Measurements from ENCODE around the gene TSHZ3.

Gene TSHZ3

DNA sequence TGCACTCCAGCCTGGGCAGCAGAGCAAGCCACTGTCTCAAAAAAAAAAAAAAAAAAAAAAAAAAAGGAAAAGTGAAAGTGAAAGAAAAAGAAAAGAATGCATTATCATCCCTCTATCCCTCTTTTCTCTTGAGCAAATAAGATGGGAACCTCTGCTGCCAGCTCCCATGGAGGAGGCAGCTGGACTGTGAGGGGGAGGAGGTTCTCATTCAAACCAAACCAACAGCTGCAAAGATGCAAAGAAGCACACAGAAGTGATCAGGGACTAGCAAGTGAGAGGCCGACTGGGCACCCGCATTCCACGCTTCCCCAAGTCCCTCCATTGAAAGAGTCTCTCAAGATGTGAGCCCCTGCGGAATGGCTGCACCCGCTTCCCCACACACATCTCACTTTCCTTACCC is 63.5 kb downstream of the TSHZ3 start:
- DNase-seq = no peak

DNA sequence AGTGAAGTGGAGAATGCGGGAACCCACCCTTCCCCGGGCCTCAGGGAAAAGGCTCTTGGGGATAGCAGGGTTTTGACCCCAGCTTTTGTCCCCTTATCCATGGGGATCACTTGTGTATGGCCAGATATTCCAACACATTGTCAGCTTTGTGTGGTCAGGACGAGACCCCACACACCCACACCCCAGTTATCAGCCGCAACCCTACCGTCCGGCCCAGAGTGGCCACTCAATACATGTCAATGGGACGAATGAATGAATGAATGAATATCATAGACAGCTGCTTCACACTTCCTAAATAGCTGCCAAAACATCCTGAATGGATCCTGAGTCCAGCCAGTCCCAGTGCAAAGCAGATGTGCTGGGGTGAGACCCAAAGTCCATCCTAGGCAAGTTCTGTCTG is 64.6 kb downstream of the TSHZ3 start:
- no peak for DNase-seq

DNA sequence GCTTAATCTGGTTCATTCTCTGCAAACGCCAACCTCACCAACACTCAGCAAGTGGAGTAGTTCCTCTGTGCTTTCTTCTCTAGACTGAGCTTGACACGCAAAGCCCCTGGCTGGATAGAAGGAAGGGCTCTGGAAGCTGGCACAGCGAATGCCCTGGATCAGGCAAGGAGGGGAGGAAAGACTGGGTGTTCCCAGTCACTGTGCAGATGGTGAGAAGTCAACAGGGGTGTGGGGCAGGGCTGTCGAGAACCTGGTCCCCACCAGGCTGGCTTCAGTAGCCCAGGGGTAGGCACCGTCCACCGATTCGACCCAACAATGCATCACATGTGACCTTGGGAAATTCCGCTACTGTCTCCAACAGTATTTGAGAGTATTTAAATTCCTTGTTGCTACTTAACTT is 65.5 kb downstream of the TSHZ3 start:
- DNase-seq = no peak

DNA sequence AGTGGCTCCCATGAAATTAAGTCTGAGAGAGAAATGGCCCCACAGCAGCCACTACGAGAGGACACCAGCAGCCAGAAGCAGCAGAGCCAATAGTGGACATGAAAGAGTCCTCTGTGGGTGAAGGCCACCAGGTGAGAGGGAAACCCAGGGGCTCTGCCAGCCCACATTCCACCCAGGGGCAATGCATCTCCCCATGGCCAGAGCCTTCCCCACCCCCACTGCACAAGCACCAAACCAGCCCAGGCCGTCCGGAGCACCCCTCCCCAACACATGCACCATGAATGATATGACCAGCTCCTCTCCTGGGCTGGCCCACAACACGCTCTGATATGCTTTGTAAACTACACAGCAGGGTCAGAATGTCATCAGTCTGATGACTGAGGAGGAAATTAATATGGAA is 66.9 kb downstream of the TSHZ3 start:
- DNase-seq = no peak

DNA sequence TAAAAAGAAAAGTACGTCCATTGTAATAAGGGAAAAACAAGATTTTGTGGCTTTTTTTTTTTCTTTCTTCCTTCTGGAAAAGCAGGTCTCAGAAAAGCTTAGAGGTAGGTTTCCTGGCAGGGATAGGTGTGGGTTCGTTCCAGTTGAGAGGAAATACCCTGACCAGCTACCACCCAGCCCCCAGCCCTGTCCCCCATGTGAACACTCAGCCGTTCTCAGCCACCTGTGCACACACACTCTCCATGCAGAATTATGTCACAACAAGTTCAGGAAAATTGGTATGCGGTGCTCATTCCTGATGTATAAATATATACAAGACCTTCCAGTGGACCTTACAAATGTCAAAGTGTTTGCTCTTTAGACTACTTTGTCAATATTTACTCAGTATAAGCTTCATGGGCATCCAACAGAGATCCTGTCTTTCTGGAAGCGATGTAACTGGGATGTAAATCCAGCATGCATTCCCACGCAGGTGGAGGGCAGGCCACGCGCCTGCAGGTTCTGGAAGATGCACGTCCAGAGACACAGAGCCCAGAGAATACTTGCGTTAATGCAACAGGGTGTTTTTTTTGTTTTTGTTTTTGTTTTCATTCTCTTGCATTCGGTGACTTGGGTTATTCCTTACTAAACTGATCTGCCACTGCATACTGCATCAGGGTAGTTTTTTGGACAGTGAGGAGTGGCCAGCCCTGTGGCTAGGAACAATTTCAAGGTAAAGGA is 68.8 kb downstream of the TSHZ3 start:
- DNase-seq = no peak

DNA sequence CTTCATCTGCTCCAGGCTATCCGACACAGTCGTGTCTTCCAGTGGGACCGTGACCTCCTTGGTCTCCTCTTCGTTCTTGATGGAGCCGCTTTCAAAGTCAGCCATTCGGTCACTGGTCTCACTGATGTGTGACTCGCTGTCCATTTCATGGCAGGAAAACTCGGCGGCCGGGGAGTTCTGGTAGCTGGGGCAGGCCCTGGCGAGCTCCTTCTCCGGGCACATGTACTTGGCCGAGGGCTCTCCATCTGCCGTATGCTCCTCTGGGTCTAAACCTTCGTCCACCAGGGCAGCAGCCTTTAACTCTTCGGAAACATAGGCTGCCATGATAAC is 69.8 kb downstream of the TSHZ3 start:
- DNase-seq = no peak

DNA sequence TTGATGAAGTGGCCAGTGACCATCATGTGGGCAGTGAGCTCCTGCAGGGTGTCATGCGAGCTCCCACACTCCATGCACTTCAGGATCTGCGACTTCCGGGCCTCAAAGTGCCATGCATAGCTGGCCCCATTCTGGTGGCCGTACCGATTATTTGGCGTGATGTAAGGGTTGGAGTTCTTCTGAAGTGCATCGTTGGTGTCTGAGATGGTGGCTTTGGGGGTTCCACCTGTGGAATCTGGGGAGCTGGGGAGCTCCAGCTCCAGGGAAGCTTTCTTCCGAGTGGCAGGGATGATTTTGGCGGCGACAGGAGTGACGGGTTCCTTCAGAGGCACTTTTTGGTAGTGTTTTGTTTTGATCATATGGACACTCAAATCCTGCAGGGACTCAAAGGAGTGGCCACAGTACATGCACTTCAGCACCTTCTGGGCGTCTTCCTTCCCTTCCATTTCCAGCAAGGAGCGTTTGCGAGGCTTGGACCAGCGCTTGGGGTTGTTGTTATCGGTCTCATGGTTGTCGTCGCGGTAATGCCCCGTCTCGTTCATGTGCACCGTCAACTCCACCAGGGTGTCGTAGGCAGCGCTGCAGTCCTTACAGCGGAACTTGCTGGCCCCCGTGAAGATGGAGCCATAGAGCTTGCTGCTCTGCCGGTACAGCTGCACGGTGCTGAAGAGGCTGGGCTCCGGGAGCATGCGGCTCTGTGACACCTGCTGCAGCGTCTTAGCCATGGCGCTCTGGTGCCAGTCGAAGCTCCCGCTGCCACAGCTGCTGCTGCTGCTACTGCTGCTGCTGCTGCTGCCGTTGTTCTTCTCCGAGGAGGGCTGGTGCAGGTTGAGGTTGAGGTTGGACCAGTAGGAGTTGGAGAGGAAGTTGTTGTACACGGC is 70.4 kb downstream of the TSHZ3 start:
- no peak for DNase-seq

DNA sequence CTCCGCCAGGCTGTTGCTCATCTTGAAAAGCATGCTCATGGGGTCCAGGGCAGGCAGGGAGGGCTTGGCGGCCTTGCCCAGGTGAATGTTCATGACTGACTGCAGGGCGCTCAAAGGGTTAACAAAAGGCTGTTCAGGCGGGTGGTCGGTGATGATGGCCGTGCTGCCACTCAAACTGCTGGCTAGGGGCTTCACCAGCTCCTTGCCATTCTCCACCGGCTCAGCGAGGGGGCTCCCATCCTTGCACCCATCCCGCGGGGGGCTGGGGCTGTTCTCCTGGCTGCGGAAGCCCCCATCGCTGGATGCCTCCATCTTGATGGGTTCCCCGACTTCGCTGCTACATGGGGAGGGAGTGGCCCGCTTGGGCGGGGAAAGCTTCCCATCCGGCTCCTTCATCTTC is 71.7 kb downstream of the TSHZ3 start:
- no peak for DNase-seq

DNA sequence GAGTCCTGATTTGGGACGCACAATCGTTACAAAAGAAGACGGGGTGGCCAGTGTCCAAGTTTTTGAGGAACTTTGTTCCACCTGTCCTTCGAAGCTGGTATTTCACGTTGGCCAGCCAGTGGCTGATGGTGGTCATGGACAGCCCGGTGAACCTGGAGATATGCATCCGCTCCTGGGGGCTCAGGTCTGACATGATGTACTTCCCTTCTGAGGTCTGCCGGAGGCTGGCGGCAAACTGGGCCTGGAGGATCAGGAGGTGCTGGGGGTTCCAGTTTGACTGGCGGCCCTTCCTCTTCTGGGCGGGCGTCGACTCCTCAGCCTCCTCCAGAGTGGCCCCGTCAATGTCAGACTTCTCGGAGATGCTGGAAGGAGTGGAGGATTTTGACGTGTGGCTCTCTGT is 72.4 kb downstream of the TSHZ3 start:
- DNase-seq = no peak

DNA sequence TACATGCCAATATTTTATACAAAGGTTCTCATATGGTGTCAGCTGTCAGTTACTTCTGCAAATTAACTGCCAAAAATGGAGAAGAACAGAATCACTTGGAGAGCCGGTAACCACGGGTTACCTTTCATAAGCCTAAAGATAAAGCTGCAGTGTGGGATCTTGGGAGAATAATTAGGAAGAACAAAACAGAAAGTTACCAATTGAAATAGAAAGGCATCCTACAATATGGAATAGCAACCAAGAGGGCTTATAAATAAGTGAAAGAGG is 74.2 kb downstream of the TSHZ3 start:
- DNase-seq = no peak

DNA sequence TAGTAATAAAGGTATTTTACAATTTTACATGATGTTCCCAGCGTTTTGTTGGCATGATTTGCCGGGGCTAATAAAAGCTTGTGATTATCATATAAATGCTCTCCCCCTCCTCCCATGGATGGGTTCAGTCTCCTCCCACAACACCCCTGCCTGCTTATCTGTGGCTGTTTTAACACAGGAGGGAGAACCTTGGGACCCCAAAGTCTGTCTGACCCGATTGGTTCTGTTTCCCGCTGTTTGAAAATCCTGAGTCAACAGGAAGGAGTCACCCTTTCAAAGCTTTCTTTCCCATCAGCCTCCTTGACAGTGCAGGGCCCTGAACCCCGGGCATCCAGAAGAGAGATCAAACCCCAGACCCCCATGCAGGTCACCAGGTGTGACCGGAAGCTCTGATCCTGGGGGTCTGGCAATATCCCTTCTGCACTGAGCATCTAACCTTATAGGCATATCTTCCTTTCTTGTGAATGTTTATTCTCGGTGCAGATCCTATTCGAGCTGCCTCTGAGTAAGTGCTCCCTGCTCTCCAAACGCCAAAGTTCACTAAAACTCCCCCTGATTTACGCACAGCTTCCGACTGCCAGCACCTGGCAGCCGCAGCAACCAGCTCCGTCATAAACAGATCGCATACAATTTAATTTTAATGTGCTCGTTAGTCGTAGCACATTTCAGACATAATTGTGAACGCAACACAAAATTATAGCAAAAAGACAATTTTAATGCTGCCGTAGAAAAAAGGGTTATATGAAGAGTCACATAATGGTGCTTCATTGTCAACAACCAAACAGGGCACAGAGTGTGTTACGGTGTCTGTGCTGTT is 74.8 kb downstream of the TSHZ3 start:
- no peak for DNase-seq

DNA sequence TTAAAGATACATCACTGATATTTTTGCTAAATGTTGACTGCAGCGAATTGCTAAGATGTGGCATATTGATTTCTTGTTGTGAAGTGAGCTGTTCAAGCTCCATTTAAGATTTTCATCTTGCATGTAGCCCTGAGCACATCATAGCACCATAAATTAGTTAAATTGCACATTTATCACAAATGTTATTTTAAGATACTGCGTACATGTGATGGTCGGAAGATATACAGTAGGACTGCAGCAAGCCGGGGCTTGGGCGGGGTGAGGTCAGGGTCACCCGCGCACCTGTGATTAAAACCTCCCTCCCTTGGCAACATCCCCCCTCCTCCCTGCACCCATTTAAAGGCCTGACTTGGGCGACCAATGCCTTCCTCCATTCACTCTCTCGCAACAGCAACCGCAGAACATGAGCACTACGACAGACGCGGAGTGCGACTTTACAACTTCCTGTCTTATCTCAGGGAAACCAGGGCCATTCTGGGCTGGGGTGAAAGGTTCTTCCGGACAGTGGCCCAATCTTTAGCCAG is 76.6 kb downstream of the TSHZ3 start:
- DNase-seq = no peak

DNA sequence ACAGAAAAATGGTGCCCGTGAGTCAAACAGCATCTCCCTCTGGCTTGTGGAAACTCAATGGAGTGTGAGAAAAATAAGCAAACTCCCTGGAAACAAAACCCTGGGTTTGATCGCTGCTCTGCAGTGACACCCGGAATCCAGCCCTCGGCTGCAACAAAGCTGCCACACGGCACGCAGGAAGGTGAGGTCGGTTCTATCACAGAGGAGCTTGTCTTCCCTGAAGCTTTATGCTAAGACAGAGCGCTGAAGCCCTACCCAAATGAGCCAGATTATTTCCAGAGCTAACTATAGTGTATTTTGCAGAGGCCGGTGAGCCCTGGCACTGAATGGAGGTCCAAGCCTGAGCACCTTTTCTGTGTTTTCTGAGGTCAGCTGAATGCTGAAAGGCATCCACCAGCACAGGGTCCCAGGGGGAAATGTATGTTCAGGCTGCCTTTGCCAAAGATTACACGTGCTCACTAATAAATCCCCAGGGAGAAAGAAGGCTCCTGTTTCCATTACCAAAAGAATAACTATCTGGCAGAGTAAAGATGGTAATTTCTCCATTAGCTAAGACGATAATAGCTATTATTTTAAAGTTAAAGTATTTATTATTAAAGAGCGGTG is 77.8 kb downstream of the TSHZ3 start:
- no peak for DNase-seq

DNA sequence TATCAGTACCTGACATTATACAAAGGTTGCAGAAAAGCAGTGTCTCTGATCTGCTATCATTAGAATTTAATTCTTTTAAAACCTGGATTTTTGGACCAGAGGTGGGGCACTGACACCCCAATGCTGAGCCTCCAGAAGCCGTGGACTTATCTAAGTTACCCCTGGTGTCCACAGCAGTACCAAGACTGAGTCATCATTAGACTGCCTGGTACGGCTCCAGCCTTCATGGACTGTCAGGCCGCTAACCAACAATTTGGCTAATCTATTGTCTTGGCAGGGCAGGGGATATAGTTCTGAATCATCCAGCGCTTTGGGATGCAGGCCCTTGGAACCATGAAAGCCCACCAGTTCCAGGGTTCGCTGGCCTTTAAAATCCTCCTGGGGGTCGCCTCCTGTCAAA is 78.3 kb downstream of the TSHZ3 start:
- DNase-seq = no peak

DNA sequence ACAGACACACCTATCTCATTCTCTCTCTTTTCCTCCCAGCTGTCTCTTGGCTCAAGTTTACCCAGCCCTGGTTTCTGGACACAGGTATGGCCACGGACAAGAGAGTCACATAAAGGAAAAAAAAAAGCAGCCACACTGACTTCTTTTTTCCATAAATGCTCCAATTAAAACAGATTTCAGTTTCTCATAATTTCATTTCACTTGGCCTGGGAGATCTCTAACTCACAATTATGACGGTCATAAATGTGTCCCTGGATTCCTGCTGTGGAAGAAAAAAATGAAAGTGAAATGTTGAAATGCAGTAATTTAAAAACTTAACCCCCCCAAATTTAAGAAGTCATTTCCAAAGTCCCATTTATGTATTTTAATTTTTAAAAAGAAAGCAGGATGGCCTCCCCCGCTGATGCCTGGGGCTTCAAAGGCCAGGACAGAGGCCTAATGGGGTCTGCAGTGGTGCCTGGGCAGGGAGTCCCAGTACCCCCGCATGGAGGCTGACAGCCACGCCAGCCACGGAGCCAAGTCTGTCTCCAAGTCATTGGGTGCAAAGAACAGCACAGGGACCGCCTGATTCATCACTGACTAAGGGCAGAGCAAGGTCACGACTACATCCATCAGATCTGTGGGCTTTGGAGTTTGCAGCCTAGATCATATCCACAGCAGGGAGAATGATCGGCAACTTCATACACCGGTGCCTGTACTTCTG is 79.7 kb downstream of the TSHZ3 start:
- DNase-seq = no peak

DNA sequence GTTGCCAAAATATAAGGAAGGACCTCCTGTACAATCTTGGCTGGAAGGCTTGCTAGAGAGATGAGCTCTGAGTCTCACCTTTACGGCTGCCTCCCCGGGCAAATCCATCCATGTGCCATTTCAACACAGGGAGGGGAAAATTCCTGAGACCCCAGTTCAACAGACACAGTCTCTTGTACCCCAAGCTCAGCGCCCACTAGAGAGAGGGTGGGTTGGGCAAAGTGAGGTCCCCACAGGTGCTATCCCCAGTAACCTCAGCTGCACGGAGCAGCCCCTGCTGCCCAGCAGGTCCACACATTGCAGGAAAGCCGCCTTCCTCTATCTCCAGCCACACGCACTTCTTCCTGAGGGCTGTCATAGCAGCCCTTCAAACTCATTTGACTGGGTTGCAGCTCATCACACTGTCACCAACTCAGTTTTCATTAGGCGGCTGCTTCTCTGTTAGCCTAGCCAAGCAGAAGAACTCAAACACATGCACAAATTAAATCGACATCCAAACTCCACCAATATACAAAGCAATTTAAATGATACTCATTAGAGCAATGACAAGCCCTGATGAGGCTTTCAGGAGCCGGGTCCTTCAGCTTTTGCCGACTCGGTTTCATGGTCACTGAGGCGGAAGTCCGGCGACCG is 80.4 kb downstream of the TSHZ3 start:
- DNase-seq = no peak

DNA sequence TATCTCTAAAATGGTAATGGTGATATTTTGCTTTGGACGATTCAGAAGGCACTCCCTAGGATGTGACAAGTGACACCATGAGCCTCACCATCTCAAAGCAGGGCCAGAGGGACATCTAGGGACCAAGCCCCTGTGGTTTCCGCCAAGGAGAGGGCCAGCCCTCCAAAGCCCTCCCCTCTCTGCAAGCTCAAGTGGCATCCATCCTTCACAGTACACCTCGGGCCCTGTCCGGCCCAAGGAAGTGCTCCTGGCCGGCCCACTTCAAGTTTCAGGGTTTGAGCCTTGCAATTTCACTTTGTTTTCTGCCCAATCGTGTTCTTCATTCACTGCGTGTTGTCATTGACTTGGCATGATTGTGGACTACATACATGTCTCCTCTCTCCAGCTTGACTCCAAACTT is 82.5 kb downstream of the TSHZ3 start:
- DNase-seq = no peak

DNA sequence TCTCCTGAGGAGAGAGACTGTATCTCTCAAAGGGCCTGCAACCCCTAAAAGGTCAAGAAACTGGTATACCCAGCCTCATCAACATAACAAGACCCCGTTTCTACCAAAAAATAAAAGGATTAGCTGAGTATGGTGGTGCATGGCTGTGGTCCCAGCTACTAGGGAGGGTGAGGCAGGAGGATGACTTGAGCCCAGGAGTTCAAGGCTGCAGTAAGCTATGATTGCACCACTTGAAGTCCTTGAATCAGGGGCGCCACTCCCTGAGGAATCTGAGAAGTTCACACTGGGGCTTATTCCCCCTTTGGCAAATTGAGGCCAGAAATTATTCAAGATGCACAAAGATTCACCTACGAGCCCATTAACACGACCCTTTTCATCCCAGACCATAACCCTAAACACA is 83.0 kb downstream of the TSHZ3 start:
- DNase-seq = no peak

DNA sequence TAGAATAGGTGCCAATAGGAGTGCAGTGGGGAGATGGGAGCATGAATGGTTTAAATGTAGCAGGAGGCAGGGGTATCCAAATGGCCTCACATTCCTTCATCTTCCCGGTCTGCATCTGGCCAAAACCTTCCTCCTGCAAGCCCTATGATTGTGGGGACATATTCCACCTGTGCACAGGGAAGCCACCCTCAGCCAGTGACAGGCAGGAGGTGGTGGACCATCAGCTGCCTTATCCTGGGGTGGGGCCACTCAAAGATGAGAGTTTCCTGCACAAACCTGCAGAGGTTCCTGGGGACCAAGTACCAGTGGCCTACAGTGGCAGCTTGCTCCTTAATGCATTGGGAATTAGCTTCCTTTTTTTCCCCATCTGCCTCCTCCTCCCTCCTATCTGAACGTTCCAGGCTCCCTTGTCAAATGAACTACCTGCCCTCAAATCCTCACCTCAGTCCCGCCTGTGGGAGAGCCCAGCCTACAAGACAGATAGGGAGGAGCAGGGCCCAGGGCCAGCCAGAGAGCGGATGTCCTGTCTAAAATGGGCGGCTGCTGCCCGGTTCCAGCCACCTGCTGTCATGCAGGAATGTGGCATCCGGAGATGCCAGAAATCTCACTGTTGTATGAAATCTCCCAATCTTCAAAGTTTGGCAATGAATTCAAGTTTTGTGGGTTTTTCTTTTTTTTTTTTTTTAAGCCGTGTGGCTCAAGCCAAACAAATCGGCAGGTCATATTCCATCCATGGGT is 85.0 kb downstream of the TSHZ3 start:
- no peak for DNase-seq

DNA sequence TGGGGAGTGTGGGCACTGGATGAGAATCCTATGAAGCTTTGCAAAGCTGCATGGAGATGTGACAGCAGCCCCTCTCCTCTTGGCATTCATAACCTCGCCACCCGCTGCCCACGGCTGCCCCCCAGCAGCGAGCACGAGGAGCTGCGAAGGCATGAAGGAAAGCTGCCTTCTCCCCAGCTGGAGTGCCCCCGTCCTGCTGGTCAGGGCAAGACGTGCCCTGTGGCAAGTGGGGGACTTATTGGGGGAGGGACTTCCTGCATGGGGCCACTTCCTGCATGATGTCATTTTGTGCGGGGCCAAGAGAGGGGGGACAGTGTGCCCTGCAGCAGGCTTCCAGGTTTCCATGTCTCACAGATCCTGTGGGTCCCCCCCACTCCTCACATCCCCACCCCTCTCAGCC is 85.9 kb downstream of the TSHZ3 start:
- no peak for DNase-seq

DNA sequence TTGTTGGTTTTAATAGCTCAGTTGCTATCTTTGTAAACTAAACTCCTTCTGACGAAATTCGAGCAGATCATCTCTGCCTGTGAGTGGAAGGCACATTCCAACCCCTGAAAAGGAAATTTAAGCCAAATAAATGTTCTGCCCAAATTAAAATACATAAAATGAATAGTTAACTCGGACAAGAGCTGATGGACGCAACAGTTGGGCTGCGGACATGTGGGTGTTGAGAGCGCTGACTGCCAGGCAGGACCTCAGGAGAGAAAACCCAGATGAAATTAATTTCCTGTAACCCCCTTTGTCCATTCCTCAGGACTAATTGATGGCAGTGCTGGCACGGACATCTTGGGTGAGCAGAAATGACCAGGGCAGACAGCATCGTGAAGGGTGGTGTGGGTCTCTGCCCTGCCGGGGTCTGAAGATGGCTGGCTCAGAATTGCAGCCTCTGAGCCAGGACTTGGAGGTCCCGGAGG is 86.5 kb downstream of the TSHZ3 start:
- DNase-seq = no peak

Data from NCI-H2171 (cell line).